ENCODE data around the gene DPEP2. TPM values are rescaled to one million over a fixed set of nuclear protein-coding genes. Genes with fewer than 3 reads are reported as not detected.

DPEP2 gene
- total RNA-seq, 1 donor from 2014 or later = 1.0 TPM

GRCh38 chr16:68028996-68029395 lies 29.7 kb upstream of the DPEP2 start:
- Mint-ChIP-seq H3K4me3 (ENCODE audit: unreplicated experiment) (no peak overlapping the region), H3K36me3 (ENCODE audit: low read depth, unreplicated experiment) (peaks cover 11% of the 10 kb centered on the region), H3K27me3 (ENCODE audit: unreplicated experiment) (no peaks in the 10 kb centered on the region), H3K27ac (ENCODE audit: unreplicated experiment) (no peak overlapping the region), H3K9me3 (ENCODE audit: unreplicated experiment) (no peaks in the 10 kb centered on the region), H3K4me1 (ENCODE audit: unreplicated experiment) (no peaks in the 10 kb centered on the region)
- no peak for TF ChIP-seq CTCF (IDR thresholded peaks at IDR 0.05; ENCODE audit: unreplicated experiment)
- DNase-seq (ENCODE audit: low spot score) = no peak

GRCh38 chr16:68022728-68023537 lies 23.6 kb upstream of the DPEP2 start, which contains the start of the genes DDX28 and DUS2:
TSS of gene DDX28 (minus strand) at chr16:68023232. CDS start at chr16:68023202, 30 bp downstream.
TSS of gene DUS2 (plus strand) at chr16:68023284. CDS start at chr16:68038024, 14,740 bp downstream.
- peak within 1 kb of the TSS; percentile 100 for H3K4me3 Mint-ChIP-seq (ENCODE audit: unreplicated experiment)
- peaks cover 6% of the 10 kb centered on the region for H3K36me3 Mint-ChIP-seq (ENCODE audit: low read depth, unreplicated experiment)
- no peaks in the 10 kb centered on the region for H3K9me3 Mint-ChIP-seq (ENCODE audit: unreplicated experiment)
- H3K4me1 Mint-ChIP-seq (ENCODE audit: unreplicated experiment) = peaks cover 14% of the 10 kb centered on the region
- TF ChIP-seq CTCF (IDR thresholded peaks at IDR 0.05; ENCODE audit: unreplicated experiment) = no peak
- peak; percentile 90 for DNase-seq (ENCODE audit: low spot score)
- H3K27me3 Mint-ChIP-seq (ENCODE audit: unreplicated experiment) = peaks cover 1% of the 10 kb centered on the region
- peak within 1 kb of the TSS; percentile 98 for H3K27ac Mint-ChIP-seq (ENCODE audit: unreplicated experiment)

- Mint-ChIP-seq H3K27ac (ENCODE audit: unreplicated experiment) (peak overlapping the region; percentile 57), H3K9me3 (ENCODE audit: unreplicated experiment) (no peaks in the 10 kb centered on the region), H3K27me3 (ENCODE audit: unreplicated experiment) (peaks cover 1% of the 10 kb centered on the region), H3K36me3 (ENCODE audit: low read depth, unreplicated experiment) (no peaks in the 10 kb centered on the region), H3K4me1 (ENCODE audit: unreplicated experiment) (peaks cover 14% of the 10 kb centered on the region), H3K4me3 (ENCODE audit: unreplicated experiment) (peak overlapping the region; percentile 100)
- peak; percentile 17 for DNase-seq (ENCODE audit: low spot score)
- TF ChIP-seq CTCF (IDR thresholded peaks at IDR 0.05; ENCODE audit: unreplicated experiment) = no peak
These were observed 23.0 kb upstream of the DPEP2 start for GRCh38 chr16:68022278-68022727.

- peaks cover 14% of the 10 kb centered on the region for H3K4me1 Mint-ChIP-seq (ENCODE audit: unreplicated experiment)
- H3K9me3 Mint-ChIP-seq (ENCODE audit: unreplicated experiment) = no peaks in the 10 kb centered on the region
These were observed 22.2 kb upstream of the DPEP2 start for GRCh38 chr16:68021490-68021889.

More at GRCh38 chr16:68021490-68021889, 22.2 kb upstream of the DPEP2 start:
- peaks cover 1% of the 10 kb centered on the region for H3K27me3 Mint-ChIP-seq (ENCODE audit: unreplicated experiment)
- no peaks in the 10 kb centered on the region for H3K36me3 Mint-ChIP-seq (ENCODE audit: low read depth, unreplicated experiment)
- no peak for DNase-seq (ENCODE audit: low spot score)
- H3K27ac Mint-ChIP-seq (ENCODE audit: unreplicated experiment) = no peak overlapping the region
- H3K4me3 Mint-ChIP-seq (ENCODE audit: unreplicated experiment) = peak overlapping the region; percentile 100
- TF ChIP-seq CTCF (IDR thresholded peaks at IDR 0.05; ENCODE audit: unreplicated experiment) = no peak

Measured in endothelial cell (in vitro differentiated cells).